ENCODE data around the gene ERC2.

GRCh38 chr3:55477306-55478303 lies 990.7 kb downstream of the ERC2 start:
- TF ChIP-seq EP300 (IDR thresholded peaks at IDR 0.05; ENCODE audit: borderline replicate concordance), result no peak
- TF ChIP-seq TAF1 (IDR thresholded peaks at IDR 0.05; ENCODE audit: low read depth), result no peak
- TF ChIP-seq RAD21 (IDR thresholded peaks at IDR 0.05; ENCODE audit: low read depth), result no peak
- TF ChIP-seq CEBPB (IDR thresholded peaks at IDR 0.05), result no peak

Measured in Ishikawa (cell line).